HCT116 (cell line): ENCODE measurements around the gene DBF4. TPM values are rescaled to one million over a fixed set of nuclear protein-coding genes. Genes with fewer than 3 reads are reported as not detected.
"Not testable (repeated sequence)": the region's sequence is repeated elsewhere in the genome, so short reads cannot be mapped to it uniquely, and the experiment has no call there.

Source experiments
- ATAC-seq: fragments of 200-7000 bp; cut with Tn5 transposase; 2 replicates; pipeline ENCODE4 v1.9.1; 2020; ENCODE audit warnings: mild to moderate bottlenecking, moderate library complexity
- BruUV-seq: library from RNA; stranded (reverse); fragments of 400-500 nt; replicated peaks from 2 replicates; lab custom pipeline; 2021; lab: Mats Ljungman, UMichigan
- CTCF ChIA-PET: fragments of 300-600 bp; sonication (Branson Sonifier 250); formaldehyde crosslinking; loops from one replicate; lab custom pipeline; 2021; ENCODE audit warnings: antibody characterized with exemption; lab: Charles Lee
- POLR2A ChIA-PET: fragments of 300-600, 350-600 bp; sonication (Branson Sonifier 250); formaldehyde crosslinking; loops from one replicate; lab custom pipeline; 2021; ENCODE audit warnings: antibody characterized with exemption; lab: Charles Lee
- RAD21 ChIA-PET, 2 experiments: fragments of 300-600 bp; sonication (Branson Sonifier 250); formaldehyde crosslinking; loops; one replicate each; lab custom pipeline; 2023; ENCODE audit warnings: low total read pairs in 2 of 2; ENCODE audit not compliant: uncharacterized antibody in 2 of 2, unreplicated experiment in 2 of 2, low non-redundant PET in 1 of 2; lab: Charles Lee
- DNase-seq: peaks from one replicate; pipeline ENCODE4 v3.0.0-alpha.2; 2010; ENCODE audit warnings: low read depth, low spot score
- H2AFZ ChIP-seq: fragments of 200-600 bp; shearing (Covaris generic), sonication (generic); 2 replicates; pipeline ENCODE4 v1.6.1; 2017; ENCODE audit warnings: low read depth, mixed run types, mixed read lengths, antibody characterized with exemption, low read length; ENCODE audit not compliant: poor library complexity, severe bottlenecking
- H3K27ac ChIP-seq: 2 replicates; pipeline ENCODE4 v1.5.1; 2012; ENCODE audit warnings: low read depth, low read length
- H3K27me3 ChIP-seq: fragments of 200-600 bp; sonication (generic); 2 replicates; pipeline ENCODE4 v1.6.1; 2016; ENCODE audit warnings: mixed run types, low read length, mixed read lengths; ENCODE audit not compliant: insufficient read depth
- H3K36me3 ChIP-seq, 2 experiments: fragments of 200-500 bp in 1 of 2; fragments of 200-600 bp in 1 of 2; sonication (Bioruptor generic) in 1 of 2; sonication (generic) in 1 of 2; 2 replicates each; pipeline versions ENCODE4 v1.5.1 to v1.6.1; 2014 to 2016; ENCODE audit warnings: low read length in 2 of 2, inconsistent platforms in 1 of 2, mixed read lengths in 1 of 2, mixed run types in 1 of 2; ENCODE audit not compliant: insufficient read depth in 2 of 2, control insufficient read depth in 1 of 2
- H3K4me1 ChIP-seq, 2 experiments: fragments of 200-600 bp in 1 of 2; sonication (generic) in 1 of 2; 2 replicates each; pipeline versions ENCODE4 v1.5.1 to v1.6.1; 2012 to 2017; ENCODE audit warnings: low read length in 2 of 2, inconsistent platforms in 1 of 2, mild to moderate bottlenecking in 1 of 2, mixed read lengths in 1 of 2, mixed run types in 1 of 2, moderate library complexity in 1 of 2; ENCODE audit not compliant: insufficient read depth in 2 of 2, control insufficient read depth in 1 of 2
- H3K4me2 ChIP-seq: fragments of 200-600 bp; sonication (generic); 2 replicates; pipeline ENCODE4 v1.6.1; 2017; ENCODE audit warnings: mixed run types, low read length, mixed read lengths
- H3K4me3 ChIP-seq, 2 experiments: fragments of 200-600 bp in 1 of 2; sonication (generic) in 1 of 2; replicated peaks in 1 of 2; 2 replicates each; pipeline ENCODE4 v1.5.1; 2011 to 2016; ENCODE audit warnings: low read length in 2 of 2, control low read depth in 1 of 2, low read depth in 1 of 2, mild to moderate bottlenecking in 1 of 2, mixed read lengths in 1 of 2, mixed run types in 1 of 2
- H3K79me2 ChIP-seq: fragments of 200-600 bp; sonication (generic); 2 replicates; pipeline ENCODE4 v1.6.1; 2017; ENCODE audit warnings: mild to moderate bottlenecking, mixed run types, low read length, moderate library complexity, mixed read lengths; ENCODE audit not compliant: insufficient read depth
- H3K9ac ChIP-seq: fragments of 200-600 bp; sonication (generic); 2 replicates; pipeline ENCODE4 v1.6.1; 2016; ENCODE audit warnings: low read length, mixed read lengths
- H3K9me2 ChIP-seq: fragments of 200-600 bp; sonication (generic), shearing (Covaris generic); 2 replicates; pipeline ENCODE4 v1.6.1; 2017; ENCODE audit warnings: mixed run types, mild to moderate bottlenecking, moderate library complexity; ENCODE audit not compliant: insufficient read depth
- H3K9me3 ChIP-seq, 2 experiments: fragments of 200-500 bp in 1 of 2; fragments of 200-600 bp in 1 of 2; sonication (Bioruptor generic) in 1 of 2; sonication (generic) in 1 of 2; 2 replicates each; pipeline ENCODE4 v1.6.1; 2014 to 2017; ENCODE audit warnings: low read length in 2 of 2, mixed read lengths in 2 of 2, inconsistent platforms in 1 of 2, low read depth in 1 of 2, mild to moderate bottlenecking in 1 of 2, mixed run types in 1 of 2, moderate library complexity in 1 of 2; ENCODE audit not compliant: control insufficient read depth in 1 of 2, insufficient read depth in 1 of 2
- H4K20me1 ChIP-seq: fragments of 200-600 bp; sonication (generic), shearing (Covaris generic); 2 replicates; pipeline ENCODE4 v1.6.1; 2017; ENCODE audit warnings: mixed run types, mild to moderate bottlenecking, moderate library complexity; ENCODE audit not compliant: insufficient read depth
- CBX3 ChIP-seq: IDR thresholded peaks from 2 replicates; pipeline ENCODE4 v1.6.1; 2012; ENCODE audit warnings: low read depth
- CEBPB ChIP-seq: IDR thresholded peaks from 2 replicates; pipeline ENCODE4 v1.6.1; 2012; ENCODE audit warnings: low read depth
- CTCF ChIP-seq, 3 experiments: fragments of 200-600 bp in 1 of 3; sonication (generic) in 1 of 3; IDR thresholded peaks in 2 of 3; conservative IDR thresholded peaks in 1 of 3; 2 replicates each; pipeline ENCODE4 v1.5.1; 2012 to 2017; ENCODE audit warnings: low read depth in 2 of 3, low read length in 2 of 3, antibody characterized with exemption in 1 of 3, borderline replicate concordance in 1 of 3, control low read depth in 1 of 3, mild to moderate bottlenecking in 1 of 3, mixed read lengths in 1 of 3, mixed run types in 1 of 3, moderate library complexity in 1 of 3; ENCODE audit not compliant: insufficient read depth in 1 of 3
- FOSL1 ChIP-seq: IDR thresholded peaks from 2 replicates; pipeline ENCODE4 v1.6.1; 2012; ENCODE audit warnings: low read depth
- JUND ChIP-seq: IDR thresholded peaks from 2 replicates; pipeline ENCODE4 v1.6.1; 2012
- POLR2AphosphoS5 ChIP-seq: IDR thresholded peaks from 2 replicates; pipeline ENCODE4 v1.6.1; 2011; ENCODE audit warnings: mild to moderate bottlenecking, low read depth, low read length, moderate library complexity
- SIN3A ChIP-seq: IDR thresholded peaks from 2 replicates; pipeline ENCODE4 v1.6.1; 2012; ENCODE audit warnings: low read depth
- SRF ChIP-seq: IDR thresholded peaks from 2 replicates; pipeline ENCODE4 v1.6.1; 2012; ENCODE audit warnings: low read depth
- TCF7L2 ChIP-seq: IDR thresholded peaks from 2 replicates; pipeline ENCODE4 v1.7.0; 2011; ENCODE audit warnings: borderline replicate concordance, inconsistent platforms; ENCODE audit not compliant: insufficient read depth, insufficient read length; ENCODE audit errors: extremely low read depth
- intact Hi-C: fragments of 100-400 bp; cut with micrococcal nuclease; formaldehyde crosslinking; loops from 2 replicates; pipeline ENCODE4 v1.10.0; 2022
- total RNA-seq: library from RNA; stranded (reverse); gene quantifications from one replicate; pipeline ENCODE4 v1.2.1, GENCODE V29; 2021; ENCODE audit not compliant: unreplicated experiment
- TF ChIP-seq, protein P1 (sequence below): IDR thresholded peaks from 2 replicates; pipeline ENCODE4 v1.6.1; 2012

DBF4 gene
- total RNA-seq, 1 experiment from 2014 or later: 62.2 TPM

DNA sequence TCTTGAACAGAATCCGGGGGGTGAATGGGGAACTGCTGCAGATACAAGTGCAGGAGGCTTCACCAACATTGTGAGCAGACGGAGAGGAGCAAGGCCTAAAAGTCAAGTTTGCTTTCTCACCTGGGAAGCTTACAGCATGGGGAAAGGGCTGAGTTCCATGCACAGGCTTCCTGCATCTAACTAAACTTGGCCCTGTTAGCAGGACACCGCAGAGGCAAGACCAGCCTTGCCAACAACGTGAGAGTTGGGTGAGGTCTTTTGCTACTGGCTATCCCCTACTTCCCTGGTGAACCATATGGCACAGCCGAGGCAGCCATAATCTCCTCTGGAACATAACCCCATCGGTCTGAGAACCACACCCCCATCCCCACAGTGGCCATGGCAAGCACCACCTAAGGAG lies 43.6 kb downstream of the DBF4 start:
- ATAC-seq (no peak), DNase-seq (no peak)
- no TSS peak for BruUV-seq
- TF ChIP-seq TCF7L2 (no peak), FOSL1 (no peak)
- Histone ChIP-seq H2AFZ (no peak overlapping the region), H3K36me3 (no peaks in the 10 kb centered on the region), H3K27me3 (no peaks in the 10 kb centered on the region), H3K4me1 (no peaks in the 10 kb centered on the region), H4K20me1 (no peaks in the 10 kb centered on the region), H3K9me2 (no peaks in the 10 kb centered on the region), H3K4me2 (no peak overlapping the region), H3K4me3 (no peak overlapping the region), H3K27ac (no peak overlapping the region), H3K79me2 (no peaks in the 10 kb centered on the region), H3K9ac (no peak overlapping the region), H3K9me3 (no peaks in the 10 kb centered on the region)
- intact Hi-C loops: no loop called here
- ChIA-PET CTCF (no interaction called here), RAD21 (no interaction called here), POLR2A (no interaction called here)

DNA sequence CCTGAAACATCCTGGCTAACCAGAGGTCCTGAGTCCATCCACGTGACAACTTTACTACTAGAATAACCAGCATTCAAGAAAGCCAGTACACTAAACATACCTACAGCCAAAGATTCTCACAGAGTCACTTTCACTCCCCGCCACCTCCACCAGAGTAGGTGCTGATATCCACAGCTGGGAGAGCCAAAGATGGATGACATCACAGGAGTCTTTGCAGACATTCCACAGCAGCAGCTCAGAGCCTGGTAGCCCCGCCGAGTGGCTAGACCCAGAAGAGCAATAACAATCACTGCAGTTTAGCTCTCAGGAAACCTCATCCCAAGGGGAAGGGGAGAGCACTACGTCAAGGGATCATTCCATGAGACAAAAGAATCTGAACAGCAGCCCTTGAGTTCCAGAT lies 44.3 kb downstream of the DBF4 start:
- BruUV-seq: no TSS peak
- intact Hi-C loops: no loop called here
- no peak overlapping the region for H2AFZ ChIP-seq
- no peak; the same call in 1 of the 2 replicates for ATAC-seq
- H3K9me2 ChIP-seq: no peaks in the 10 kb centered on the region
- CTCF ChIA-PET: no interaction called here
- H4K20me1 ChIP-seq: no peaks in the 10 kb centered on the region
- H3K9ac ChIP-seq: no peak overlapping the region
- no peak overlapping the region for H3K4me2 ChIP-seq
- no peaks in the 10 kb centered on the region for H3K27me3 ChIP-seq
- DNase-seq: no peak
- H3K4me1 ChIP-seq: no peaks in the 10 kb centered on the region
- H3K27ac ChIP-seq: no peak overlapping the region
- RAD21 ChIA-PET: no interaction called here
- TF ChIP-seq SRF: no peak
- no peak for TF ChIP-seq JUND
- TF ChIP-seq SIN3A: no peak
- TF ChIP-seq FOSL1: no peak
- TF ChIP-seq POLR2AphosphoS5: no peak
- TF ChIP-seq CBX3: no peak
- TF ChIP-seq CTCF (IDR thresholded peaks at IDR 0.05 in 2 of 3, conservative IDR thresholded peaks at IDR 0.05 in 1 of 3; ENCODE audit: borderline replicate concordance in 1 of 3, insufficient read depth in 1 of 3, low read depth in 2 of 3, low read length in 2 of 3): no peak
- TF ChIP-seq, protein P1, sequence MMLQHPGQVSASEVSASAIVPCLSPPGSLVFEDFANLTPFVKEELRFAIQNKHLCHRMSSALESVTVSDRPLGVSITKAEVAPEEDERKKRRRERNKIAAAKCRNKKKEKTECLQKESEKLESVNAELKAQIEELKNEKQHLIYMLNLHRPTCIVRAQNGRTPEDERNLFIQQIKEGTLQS: no peak
- TF ChIP-seq CEBPB: no peak
- no peak overlapping the region for H3K4me3 ChIP-seq
- POLR2A ChIA-PET: interaction anchor here (1.3 kb wide), 1 partner anchor 14 kb away, joined by 4 read pairs; the partner anchor contains the start of gene ADAM22
- no peaks in the 10 kb centered on the region for H3K79me2 ChIP-seq
- H3K36me3 ChIP-seq: no peaks in the 10 kb centered on the region
- no peaks in the 10 kb centered on the region for H3K9me3 ChIP-seq

DNA sequence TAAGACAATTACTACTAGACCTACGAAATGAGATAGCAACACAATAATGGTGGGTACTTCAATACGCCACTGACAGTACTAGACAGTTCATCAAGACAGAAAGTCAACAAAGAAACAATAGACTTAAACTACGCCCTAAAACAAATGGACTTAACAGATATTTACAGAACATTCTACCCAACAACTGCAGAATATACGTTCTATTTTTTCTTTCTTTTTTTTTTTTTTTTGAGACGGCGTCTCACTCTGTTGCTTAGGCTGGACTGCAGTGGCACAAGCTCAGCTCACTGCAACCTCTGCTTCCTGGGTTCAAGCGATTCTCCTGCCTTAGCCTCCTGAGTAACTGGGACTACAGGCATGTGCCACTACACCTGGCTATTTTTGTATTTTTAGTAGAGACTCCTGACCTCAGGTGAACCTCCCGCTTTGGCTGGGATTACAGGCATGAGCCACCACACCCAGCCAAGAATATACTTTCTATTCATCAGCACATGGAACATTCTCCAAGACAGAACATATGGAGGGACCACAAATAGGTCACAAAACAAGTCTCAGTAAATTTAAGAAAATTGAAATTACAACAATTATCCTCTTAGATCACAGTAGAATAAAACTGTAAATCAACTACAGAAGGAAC lies 46.6 kb downstream of the DBF4 start:
- intact Hi-C loops, H3K27ac ChIP-seq, POLR2A ChIA-PET, H3K9me2 ChIP-seq, H3K4me3 ChIP-seq, H3K4me2 ChIP-seq, H2AFZ ChIP-seq, H3K27me3 ChIP-seq, RAD21 ChIA-PET, DNase-seq, BruUV-seq, ATAC-seq, H3K4me1 ChIP-seq, CTCF ChIA-PET, H3K9me3 ChIP-seq, H4K20me1 ChIP-seq, H3K79me2 ChIP-seq, H3K36me3 ChIP-seq, H3K9ac ChIP-seq: not testable (repeated sequence)
